Esophagus squamous epithelium (tissue), 4 donors: ENCODE data around the gene MYT1.

ENCODE experiments used
- CTCF ChIP-seq, 6 experiments: fragments of 450-650 bp in 4 of 6; fragments of 200-600 bp in 2 of 6; sonication (generic) in 2 of 6; IDR thresholded peaks; one replicate each; pipeline ENCODE4 v1.5.1; 2016 to 2019; ENCODE audit warnings: antibody characterized with exemption in 6 of 6, mild to moderate bottlenecking in 4 of 6, moderate library complexity in 4 of 6
- POLR2A ChIP-seq, 4 donors: fragments of 450-650 bp; IDR thresholded peaks; one replicate each; pipeline ENCODE4 v1.6.1; 2017; ENCODE audit warnings: antibody characterized with exemption in 4 of 4, mild to moderate bottlenecking in 4 of 4, moderate library complexity in 3 of 4

- TF ChIP-seq CTCF (IDR thresholded peaks at IDR 0.05) (no peak), POLR2A (IDR thresholded peaks at IDR 0.05) (no peak)
Observed at GRCh38 chr20:64119681-64120341, 44.4 kb upstream of the MYT1 start.
